Activated CD4-positive, CD25-positive, alpha-beta regulatory T cell (primary cell): ENCODE data around the gene CCDC27.
"Not testable (repeated sequence)": the region's sequence is repeated elsewhere in the genome, so short reads cannot be mapped to it uniquely, and the experiment has no call there.

Source experiments
- DNase-seq, 4 experiments: peaks; one replicate each; lab custom pipeline; 2025; lab: John Stamatoyannopoulos, UW

Gene CCDC27

DNA sequence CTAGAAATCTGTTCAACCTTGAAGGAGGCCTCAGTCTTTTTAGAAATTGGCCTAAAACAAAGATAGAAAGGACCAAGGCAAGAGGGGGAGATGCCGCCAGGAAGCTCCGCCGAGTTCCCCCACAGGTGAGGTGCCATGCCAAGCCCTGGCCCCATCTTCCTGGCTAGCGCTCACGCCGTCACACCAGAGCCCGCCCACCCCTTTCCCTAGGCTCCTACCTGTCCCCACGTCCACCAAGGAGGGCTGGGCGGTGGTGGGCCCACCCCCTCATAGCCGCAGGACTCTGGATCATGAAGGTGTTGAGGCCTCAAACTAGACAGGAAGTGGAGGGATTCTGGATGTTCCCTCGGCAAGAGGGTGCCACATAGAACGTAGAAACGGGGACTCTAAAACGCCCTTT, 15.5 kb upstream of the CCDC27 start:
- DNase-seq: no peak

DNA sequence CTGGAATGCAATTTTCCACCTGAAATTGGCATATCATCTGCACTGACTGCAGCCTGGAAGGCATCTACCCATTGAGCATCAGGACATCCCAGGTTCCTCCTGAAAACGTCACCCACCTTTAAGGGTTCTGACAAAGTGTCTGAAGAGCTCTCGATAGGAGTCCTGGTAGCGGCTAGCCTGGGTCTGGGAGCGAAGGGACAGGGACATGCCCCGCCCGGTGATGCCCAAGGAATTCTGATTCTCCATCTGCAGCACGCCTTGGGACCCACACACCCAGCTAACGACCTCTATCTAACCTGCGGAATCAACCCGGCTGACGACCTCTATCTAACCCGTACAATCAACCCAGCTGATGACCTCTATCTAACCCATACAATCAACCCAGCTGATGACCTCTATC, 13.3 kb upstream of the CCDC27 start:
- no peak for DNase-seq

DNA sequence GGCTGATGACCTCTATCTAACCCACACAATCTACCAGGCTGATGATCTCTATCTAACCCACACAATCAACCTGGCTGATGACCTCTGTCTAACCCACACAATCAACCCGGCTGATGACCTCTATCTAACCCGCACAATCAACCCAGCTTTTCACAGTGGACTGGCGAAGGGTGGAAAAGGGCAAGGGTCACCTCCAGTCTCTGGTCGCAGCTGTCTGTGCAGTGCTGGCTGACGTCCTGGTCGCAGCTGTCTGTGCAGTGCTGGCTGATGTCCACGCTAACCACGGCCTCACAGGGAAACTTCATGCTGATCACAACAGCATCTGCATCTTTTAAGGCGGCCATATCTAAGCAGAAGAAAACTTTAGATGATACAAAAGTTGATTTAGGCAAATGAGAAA, 12.2 kb upstream of the CCDC27 start:
- no peak for DNase-seq

DNA sequence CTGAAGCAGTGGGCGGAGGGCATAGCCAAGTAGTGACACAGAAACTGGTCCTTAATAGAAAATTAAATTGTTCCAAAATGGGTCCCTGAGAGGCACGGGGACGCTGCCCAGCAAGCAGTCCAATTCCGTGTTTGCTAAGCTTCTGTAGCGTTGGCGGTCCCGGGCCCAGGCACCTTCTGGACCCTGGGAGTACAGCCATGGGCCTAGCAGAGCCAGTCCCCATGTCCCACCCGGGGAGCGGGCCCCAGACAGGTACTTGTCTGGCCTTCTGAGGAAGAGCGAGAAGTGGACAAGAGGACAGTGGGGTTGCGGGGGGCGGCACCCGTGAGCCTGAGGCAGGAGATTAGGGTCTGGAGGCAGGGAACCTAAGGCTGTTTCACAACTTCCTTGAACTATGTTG, 11.5 kb upstream of the CCDC27 start:
- DNase-seq: no peak

DNA sequence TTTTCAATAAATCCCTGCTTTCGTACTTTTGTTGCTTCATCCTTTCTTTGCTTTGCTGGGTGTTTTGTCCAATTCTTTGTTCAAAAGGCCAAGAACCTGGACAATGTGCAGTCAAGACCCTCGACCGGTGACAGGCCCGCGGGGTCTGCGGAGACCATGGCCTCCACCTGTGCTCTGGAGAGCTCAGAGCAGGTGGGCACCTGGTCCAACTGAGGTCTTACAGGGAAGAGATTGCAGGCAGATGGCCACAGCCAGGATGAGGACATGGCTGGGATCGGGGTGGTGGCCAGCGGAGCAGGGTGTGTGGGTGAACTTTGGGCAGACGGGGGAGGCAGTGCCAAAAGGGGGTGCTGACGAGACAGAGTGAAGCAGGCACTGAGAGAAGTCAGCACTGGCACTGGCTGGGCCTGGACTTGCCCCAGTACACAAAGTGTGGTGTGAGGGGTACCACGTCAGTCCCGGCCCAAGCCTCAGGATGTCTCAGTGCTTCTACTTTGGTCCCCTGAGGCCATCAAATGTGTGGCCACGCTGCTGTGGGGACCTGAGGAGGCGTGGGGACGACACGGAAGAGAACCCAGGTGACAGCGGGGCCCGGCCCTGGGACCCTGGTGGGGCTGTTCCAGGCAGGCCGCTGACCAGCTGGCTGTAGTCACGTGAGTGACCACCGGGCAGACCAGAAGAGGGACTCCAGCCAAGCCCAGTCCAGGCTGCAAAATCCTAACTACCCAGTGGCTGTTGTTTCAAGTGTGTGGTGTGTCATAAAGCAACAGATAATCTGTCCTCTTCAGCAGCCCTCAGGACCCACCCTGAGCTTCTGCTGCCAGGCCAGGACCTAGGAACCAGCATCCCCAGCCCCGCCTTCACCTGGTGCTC, 10.4 kb upstream of the CCDC27 start:
- no peak for DNase-seq

DNA sequence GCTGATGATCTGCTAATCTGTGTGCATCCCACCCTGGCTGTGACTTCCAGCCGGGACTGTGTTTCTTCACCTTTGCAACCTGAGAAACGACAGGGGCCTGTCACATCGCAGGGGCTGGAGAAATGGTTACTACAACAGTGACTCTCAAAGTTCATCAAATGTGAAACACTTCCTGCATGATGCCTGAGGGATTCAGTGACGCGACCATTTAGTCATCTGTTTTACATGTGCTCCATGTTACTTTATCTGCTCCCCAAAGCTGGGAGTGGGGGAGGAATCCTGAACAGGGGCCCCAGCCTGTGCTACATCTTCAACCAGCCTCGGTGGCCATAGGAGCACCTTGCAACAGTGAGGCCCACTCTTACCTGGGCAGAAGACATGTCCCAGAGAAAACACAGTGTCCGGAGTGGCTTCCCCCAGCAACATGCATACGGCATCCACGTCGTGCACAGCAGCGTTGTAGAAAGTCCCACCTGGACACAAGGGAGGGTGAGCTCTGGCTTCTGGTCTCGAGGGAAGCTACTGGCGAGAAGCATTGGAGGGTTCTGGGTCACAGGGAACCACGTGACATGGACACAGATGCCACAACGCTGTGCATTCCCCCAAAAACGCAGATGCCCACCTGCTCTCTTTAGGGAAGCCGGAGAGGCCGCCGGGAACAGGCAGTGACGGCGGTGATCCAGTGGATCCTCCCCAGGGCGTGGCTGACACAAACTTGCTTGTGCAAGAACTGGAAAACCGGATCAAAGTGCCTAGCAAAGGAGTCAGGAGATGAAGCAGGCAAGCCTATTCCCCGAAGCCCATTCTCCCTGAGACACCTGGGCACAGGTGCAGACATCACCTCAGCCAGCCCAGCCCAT, 9.6 kb upstream of the CCDC27 start:
- DNase-seq: no peak

DNA sequence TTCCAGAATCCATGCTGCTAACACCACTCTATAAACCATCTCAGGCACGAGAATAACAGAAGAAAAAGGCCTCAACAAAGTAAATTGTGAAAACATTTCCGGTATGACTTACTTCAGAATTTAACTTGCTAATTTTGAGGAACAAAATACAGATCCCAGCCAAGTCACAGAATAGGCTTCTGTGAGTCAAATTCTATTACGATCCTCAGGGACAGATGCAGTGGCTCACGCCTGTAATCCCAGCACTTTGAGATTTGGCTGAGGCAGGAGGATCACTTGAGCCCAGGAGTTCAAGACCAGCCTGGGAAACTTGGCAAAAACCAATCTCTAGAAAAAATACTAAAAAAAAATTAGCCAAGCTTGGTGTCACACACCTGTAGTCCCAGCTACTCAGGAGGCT, 8.8 kb upstream of the CCDC27 start:
- DNase-seq: no peak

DNA sequence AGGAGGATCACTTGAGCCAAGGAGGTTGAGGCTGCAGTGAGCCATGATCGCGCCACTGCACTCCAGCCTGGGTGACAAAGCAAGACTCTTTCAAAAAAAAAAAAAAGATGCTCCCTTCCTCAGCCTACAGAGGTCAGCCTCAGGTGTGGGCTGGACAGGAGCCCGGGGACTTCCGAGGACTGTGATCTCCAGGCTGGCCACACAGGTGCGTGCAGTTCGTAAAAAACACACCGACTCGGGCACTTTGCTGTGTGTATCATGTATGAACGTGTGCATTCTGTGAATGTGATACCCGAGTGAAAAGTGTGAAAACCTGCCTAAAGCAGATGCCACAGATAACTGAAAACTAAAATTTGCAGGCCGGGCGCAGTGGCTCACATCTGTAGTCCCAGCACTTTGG, 8.4 kb upstream of the CCDC27 start:
- DNase-seq: no peak

DNA sequence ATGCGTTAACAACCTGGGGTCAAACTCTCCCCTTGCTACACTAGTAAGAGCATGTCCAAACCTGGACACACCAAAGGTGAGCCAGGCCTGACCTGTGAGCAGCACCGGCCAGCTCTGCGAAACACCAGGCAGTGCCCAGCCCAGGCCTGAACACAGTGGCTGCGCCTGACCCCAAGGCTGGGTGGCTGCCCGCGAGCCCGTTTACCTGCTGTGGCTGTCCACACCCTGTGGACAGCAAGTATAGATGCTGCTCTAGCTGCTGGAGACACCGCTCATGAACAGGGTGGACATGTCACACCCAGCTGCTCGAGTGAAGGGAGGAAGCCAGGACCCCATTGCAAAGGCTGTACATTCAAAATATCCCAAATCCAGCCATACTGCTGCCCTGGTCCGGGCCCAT, 7.6 kb upstream of the CCDC27 start:
- DNase-seq: no peak

DNA sequence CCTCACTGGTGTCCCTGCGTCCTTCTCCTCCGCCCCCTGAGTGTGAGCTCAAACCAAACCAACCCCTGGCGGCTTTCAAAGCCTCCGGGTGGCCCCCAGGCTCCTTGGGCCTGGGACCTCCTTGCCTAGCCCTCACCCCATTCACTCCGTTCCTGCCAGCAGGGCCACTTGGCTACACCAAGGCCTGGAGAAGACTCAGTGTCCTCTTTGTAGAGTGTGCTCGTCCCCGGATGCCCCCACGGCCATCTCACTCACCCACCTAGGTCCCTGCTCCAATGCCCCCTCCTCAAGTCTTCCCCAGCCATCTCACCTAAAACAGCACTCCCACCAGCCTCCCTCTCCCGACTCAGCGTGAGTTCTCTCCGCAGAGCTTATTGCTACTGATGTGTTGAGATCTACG, 7.2 kb upstream of the CCDC27 start:
- no peak for DNase-seq

DNA sequence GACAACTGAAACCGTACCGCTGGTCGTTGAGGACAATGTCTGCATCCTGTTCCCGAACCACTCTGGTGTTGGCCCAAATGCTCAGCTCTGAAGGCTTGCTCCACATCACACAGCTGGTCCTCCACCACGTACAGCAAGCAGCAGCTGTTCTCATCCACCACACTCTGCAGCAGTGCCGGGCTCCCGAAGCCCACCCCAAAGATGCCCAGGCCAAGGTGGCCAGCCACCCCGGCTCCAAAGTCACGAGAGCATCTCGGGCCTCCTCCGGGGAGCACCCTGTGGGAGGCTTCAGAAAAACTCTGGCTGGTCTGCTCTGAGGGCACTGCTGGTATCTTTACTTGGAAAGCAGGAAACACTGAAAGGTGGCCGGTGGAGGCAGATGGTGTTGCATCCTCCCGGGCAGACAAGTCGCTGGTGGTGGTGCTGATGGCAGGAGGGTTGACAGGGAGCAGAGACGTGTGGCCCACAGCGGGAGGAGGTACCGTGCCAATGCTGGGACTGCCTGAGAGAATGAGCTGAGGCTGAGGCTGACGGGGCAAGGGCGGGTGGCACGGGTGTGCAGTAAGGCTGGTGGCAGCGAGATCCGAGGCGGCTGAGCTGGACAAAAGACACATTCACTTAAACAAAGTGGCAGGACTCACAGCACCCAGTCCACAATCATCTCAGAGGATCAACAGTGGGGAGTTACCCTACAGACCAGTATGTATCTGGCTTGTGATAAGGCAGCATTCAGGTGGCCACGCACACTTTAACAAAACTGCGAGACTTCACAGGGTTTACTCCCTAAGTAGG, 6.5 kb upstream of the CCDC27 start:
- DNase-seq: no peak

DNA sequence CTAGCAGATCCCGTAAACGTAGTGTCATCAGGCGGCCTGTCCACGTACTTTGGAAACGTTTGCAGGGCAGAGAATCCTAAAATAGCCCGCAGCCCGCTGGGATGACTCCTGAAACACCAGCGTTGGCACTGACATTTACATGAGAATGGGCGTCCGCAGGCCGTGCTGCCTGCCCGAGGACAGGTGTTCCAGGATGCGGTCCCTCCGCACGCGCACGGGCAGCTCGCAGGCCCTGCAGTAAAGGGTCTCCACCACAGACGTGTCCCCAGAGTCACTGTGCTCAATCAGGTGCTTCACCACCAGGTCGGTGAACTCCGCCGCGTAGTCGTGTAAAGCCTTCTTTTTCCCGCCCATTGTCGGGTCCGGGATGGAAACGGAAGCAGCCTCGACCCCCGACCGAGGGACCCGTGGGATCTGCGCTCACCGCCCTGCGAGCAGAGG, 5.8 kb upstream of the CCDC27 start:
- no peak for DNase-seq

DNA sequence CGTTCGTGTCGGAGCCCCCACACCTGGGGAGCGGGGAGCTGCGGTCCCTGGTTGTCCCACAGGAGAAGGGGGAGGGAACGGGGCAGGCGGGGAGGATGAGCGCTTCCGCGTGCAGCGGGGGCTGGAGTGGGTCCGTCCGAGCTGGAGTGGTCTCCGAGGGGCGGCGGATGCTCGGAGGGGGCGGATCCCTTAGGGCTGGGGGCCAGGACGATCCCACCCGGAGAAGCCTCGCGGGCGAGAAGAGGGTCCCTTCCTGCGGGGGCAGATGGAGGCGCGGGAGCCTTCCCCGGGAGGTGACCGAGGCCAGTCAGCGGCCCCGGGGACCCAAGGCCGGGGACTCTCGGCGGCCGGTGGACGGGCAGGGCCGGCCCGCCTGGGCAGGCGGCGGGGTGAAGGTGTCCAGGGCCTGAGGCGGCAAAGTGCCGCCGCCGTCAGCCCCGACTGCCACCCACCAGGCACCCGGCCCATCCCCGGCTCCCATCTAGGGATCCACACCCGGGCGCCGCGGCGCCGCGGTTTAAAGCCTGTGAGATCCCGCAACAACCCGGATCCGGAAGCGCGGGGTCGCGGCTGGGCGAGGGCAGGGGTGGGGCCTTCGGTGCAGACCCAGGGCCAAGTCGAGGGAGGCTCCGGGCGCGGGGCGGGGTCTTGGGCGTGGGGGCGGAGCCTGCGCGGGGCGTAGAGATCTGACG, 5.3 kb upstream of the CCDC27 start:
- peak; percentile 78 to 80 (median 79) for DNase-seq

DNA sequence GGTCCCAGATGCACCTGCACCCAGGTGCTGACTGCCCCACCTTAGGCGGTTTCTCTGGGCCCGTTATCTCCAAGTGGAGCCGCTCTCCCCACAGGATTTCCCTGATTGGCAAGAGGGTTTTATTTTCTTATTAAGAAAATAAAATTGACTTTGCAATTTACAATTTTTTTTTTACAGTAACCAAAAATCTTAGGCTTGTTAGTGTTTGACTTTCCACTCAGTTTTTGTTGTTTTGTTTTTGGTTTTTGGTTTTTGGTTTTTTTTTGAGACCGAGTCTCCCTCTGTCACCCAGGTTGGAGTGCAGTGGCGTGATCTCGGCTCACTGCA, 4.8 kb upstream of the CCDC27 start:
- DNase-seq: no peak

DNA sequence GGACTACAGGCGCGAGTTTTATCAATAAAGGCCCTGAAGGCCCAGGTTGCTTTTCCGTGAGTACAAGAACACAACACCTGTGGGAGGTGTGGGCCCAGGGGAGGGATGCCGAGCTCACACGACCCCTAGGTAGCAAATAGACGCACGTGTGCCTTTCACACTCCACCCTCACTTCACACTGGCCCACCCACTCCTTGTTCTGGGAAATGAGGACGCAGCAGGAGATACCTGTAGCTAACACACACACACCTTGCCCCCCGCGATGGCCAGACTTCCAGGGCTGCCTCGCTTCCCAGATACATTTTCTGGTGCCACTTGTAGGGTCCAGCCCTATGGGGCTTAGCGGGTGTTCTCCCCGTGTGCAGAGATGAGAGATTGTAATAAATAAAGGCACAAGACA, 4.3 kb upstream of the CCDC27 start:
- no peak for DNase-seq

DNA sequence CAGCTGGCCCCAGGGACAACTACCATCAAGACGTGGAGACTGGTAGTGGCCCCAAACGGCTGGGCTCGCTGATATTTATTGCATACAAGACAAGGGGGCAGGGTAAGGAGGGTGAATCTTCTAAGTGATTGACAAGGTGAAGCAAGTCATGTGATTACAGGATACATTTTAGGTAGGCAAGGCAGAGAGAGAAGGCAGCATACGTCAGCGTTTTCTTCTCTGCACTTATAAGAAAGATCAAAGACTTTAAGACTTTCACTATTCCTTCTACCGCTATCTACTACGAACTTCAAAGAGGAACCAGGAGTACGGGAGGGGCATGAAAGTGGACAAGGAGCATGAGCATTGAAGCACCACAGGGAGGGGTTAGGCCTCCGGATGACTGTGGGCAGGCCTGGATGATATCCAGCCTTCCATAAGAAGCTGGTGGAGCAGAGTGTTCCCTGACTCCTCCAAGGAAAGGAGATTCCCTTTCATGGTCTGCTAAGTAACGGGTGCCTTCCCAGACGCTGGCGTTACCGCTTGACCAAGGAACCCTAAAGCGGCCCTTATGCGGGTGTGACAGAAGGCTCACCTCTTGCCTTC, 3.8 kb upstream of the CCDC27 start:
- DNase-seq: not testable (repeated sequence)

DNA sequence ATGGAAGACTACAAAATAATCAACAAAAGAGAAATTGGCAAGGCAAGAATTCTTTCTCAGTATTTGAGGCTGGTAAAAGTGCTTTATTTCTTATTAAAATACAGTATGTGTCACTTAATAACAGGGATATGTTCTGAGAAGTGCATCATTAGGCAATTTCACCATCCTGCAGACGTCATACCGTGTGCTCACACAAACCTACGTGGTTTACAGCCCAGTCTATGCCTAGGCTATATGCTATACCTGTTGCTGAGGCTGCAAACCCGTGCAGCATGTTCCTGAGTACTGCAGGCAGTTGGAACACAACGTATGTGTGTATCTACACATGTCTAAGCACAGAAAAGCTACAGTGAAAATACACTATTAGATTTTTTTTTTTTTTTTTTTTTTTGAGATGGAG, 2.7 kb upstream of the CCDC27 start:
- no peak for DNase-seq

DNA sequence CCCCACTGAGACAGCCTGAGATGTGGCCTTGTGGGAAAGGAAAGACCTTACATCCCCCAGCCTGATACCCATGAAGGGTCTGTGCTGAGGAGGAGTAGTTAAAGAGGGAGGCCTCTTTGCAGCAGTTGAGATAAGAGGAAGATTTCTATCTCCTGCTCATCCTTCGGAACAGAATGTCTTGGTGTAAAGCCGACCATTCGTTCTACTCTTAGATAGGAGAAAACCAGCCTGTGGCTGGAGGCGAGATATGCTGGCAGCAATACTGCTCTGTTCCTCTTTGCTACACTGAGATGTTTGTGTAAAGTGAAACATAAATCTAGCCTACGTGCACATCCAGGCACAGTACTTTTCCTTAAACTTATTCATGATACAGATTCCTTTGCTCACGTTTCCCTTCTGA, 1.5 kb upstream of the CCDC27 start:
- DNase-seq: no peak

DNA sequence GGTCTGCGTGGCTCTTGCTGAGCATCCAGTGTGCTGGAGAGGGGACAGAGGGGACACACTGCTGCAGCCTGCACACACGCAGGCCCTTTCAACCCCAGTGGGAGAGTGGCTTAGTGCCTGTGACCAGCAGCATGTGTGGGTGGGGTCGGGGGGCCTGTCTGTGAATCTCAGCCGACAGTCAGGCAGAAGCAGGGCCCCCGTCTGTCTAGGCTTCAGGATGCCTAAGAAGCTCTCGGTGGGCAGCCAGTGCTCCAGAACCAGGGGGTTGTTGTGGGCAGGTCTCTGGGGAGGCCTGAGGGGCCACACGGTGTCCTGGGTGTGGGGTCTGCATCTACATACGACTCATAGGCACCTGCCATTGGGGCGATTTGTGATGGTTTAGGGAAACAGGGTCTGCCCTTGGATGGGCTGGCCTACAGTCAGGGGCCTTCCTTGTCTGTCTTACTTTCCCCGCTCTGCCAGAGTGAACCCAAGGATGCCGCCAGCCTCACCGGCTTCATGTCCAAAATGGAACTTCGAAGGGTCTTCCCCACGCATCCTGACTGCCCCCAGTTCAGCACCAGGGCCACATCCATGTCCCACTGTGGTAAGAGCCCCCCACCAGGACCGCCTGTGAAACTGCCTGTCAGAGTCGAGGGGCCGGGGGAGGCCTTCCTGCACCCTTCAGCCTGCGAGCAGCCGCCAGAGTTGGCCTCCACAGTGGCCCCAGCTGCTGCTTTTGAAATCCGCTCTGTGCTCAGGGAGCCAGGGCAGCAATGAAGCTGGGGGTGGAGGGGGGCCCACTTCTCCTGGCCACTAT, 1.6 kb downstream of the CCDC27 start:
- DNase-seq: no peak

DNA sequence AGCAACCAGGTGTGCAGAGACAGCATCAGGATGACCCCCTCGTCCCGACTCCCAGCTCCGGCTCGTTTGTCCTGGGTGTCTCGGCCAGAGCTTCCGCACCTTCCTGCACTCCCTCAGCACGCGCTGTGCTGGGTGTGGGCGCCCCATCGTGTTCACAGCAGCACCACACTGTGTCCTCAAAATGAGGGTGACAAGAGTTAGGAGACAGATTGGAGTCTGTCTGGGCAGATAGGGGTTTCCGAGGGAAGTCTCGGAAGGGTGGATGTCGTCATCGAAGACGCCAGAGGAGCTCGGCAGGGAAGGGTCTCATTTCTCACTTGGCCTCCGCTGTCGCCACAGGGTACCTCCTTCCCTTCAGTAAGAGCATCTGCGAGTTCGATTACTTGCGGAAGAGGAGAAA, 4.1 kb downstream of the CCDC27 start:
- no peak for DNase-seq

DNA sequence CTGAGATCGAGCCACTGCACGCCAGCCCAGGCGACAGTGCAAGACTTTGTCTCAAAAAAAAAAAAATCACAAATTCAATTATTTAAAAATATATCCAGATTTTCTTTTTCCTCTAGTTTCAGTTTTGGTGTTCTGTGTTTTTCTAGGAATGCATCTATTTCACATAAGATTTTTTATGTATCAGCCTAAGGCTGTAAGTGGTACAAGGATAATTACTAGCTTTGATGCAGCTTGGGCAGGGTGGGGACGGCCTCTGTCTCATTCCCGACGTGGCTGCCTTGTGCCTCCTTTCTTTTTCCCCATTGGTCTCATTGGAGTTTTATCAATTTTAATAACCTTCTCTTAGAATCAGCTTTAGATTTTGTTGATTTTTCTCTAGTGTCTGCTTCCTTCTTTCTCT, 6.9 kb downstream of the CCDC27 start:
- no peak for DNase-seq
